ENCODE results near the gene GXYLT1. TPM values are rescaled to one million over a fixed set of nuclear protein-coding genes. Genes with fewer than 3 reads are reported as not detected.

GXYLT1 gene
- total and polyA plus RNA-seq, 9 donors: 3.8 to 15.4 (median 11.7) TPM

- Histone ChIP-seq H3K27ac (no peak overlapping the region), H3K27me3 (no peaks in the 10 kb centered on the region), H3K4me3 (no peak overlapping the region), H3K36me3 (no peaks in the 10 kb centered on the region), H3K4me1 (ENCODE audit: insufficient read depth) (no peaks in the 10 kb centered on the region), H3K9me3 (no peaks in the 10 kb centered on the region)
- DNase-seq: no peak
- TF ChIP-seq CTCF (IDR thresholded peaks at IDR 0.05) (no peak), POLR2A (IDR thresholded peaks at IDR 0.05) (no peak), EP300 (IDR thresholded peaks at IDR 0.05) (no peak)
- intact Hi-C loops (cut with DNase I): no loop called here
- 84 to 93% (median 85%) methylated on average over 5 of the region's 5 CpGs for WGBS, 3 donors
Observed at GRCh38 chr12:42094277-42094676, 50.4 kb downstream of the GXYLT1 start.

- TF ChIP-seq EP300 (IDR thresholded peaks at IDR 0.05) (no peak), POLR2A (IDR thresholded peaks at IDR 0.05) (no peak), CTCF (IDR thresholded peaks at IDR 0.05) (no peak)
- intact Hi-C loops (cut with DNase I): no loop called here
- WGBS, 3 donors: 79 to 87% (median 81%) methylated on average over 2 of the region's 2 CpGs
- Histone ChIP-seq H3K9me3 (no peaks in the 10 kb centered on the region), H3K27ac (no peak overlapping the region), H3K36me3 (no peaks in the 10 kb centered on the region), H3K4me1 (ENCODE audit: insufficient read depth) (no peaks in the 10 kb centered on the region), H3K27me3 (no peaks in the 10 kb centered on the region), H3K4me3 (no peak overlapping the region)
- no peak for DNase-seq
Observed at GRCh38 chr12:42091769-42092168, 52.9 kb downstream of the GXYLT1 start.

GRCh38 chr12:42090899-42091298 is 53.8 kb downstream of the GXYLT1 start:
- no peaks in the 10 kb centered on the region for H3K36me3 ChIP-seq
- DNase-seq: no peak
- H3K27me3 ChIP-seq: no peaks in the 10 kb centered on the region
- no peaks in the 10 kb centered on the region for H3K4me1 ChIP-seq (ENCODE audit: insufficient read depth)
- TF ChIP-seq POLR2A (IDR thresholded peaks at IDR 0.05): no peak
- TF ChIP-seq EP300 (IDR thresholded peaks at IDR 0.05): no peak
- TF ChIP-seq CTCF (IDR thresholded peaks at IDR 0.05): no peak
- intact Hi-C loops (cut with DNase I): no loop called here
- no peaks in the 10 kb centered on the region for H3K9me3 ChIP-seq
- H3K4me3 ChIP-seq: no peak overlapping the region
- no peak overlapping the region for H3K27ac ChIP-seq

GRCh38 chr12:42086031-42086430 is 58.6 kb downstream of the GXYLT1 start:
- WGBS, 3 donors: 9 to 22% (median 11%) methylated on average over 2 of the region's 2 CpGs
- intact Hi-C loops (cut with DNase I): no loop called here
- no peak for DNase-seq
- no peaks in the 10 kb centered on the region for H3K4me1 ChIP-seq (ENCODE audit: insufficient read depth)
- no peaks in the 10 kb centered on the region for H3K36me3 ChIP-seq
- no peak overlapping the region for H3K4me3 ChIP-seq
- no peaks in the 10 kb centered on the region for H3K9me3 ChIP-seq
- TF ChIP-seq EP300 (IDR thresholded peaks at IDR 0.05): no peak
- no peak for TF ChIP-seq POLR2A (IDR thresholded peaks at IDR 0.05)
- TF ChIP-seq CTCF (IDR thresholded peaks at IDR 0.05): no peak
- no peaks in the 10 kb centered on the region for H3K27me3 ChIP-seq
- no peak overlapping the region for H3K27ac ChIP-seq

DNA sequence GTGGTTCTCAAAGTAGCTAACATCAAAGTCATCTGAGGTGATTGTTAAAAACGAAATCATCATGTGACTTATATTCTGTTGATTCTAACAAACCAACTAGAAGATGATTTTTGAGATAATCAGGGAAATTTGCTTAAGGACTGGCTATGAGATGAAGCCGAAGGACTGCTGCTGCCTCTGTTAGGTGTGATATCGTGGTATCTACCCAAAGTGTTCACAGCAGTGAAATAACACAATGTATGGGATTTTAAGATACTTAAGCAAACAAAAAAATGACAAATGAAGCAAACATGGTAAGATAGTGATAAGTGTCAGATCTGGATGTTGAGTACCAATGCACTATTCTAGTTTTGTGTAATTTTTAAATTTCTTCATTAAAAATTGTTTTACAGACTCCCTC is 59.1 kb downstream of the GXYLT1 start:
- no peaks in the 10 kb centered on the region for H3K9me3 ChIP-seq
- no peaks in the 10 kb centered on the region for H3K36me3 ChIP-seq
- intact Hi-C loops (cut with DNase I): no loop called here
- H3K4me3 ChIP-seq: no peak overlapping the region
- no peak overlapping the region for H3K27ac ChIP-seq
- 63 to 82% (median 70%) methylated on average over 3 of the region's 3 CpGs for WGBS, 3 donors
- DNase-seq: no peak
- TF ChIP-seq CTCF (IDR thresholded peaks at IDR 0.05) (no peak), POLR2A (IDR thresholded peaks at IDR 0.05) (no peak), EP300 (IDR thresholded peaks at IDR 0.05) (no peak)
- no peaks in the 10 kb centered on the region for H3K27me3 ChIP-seq
- H3K4me1 ChIP-seq (ENCODE audit: insufficient read depth): no peaks in the 10 kb centered on the region

Data from ovary (tissue), 9 donors.